Right lobe of liver (tissue), 4 donors: ENCODE measurements around the gene ISY1.

Experiments
- POLR2A ChIP-seq: fragments of 450-650 bp; IDR thresholded peaks from one replicate; pipeline ENCODE4 v1.6.1; 2017; ENCODE audit warnings: antibody characterized with exemption, mild to moderate bottlenecking
- TF ChIP-seq, protein P1 (sequence below), 4 donors: fragments of 200-600 bp in 3 of 4; fragments of 450-650 bp in 1 of 4; IDR thresholded peaks; one replicate each; pipeline versions ENCODE4 v1.5.1 to v1.8.0; 2016 to 2022; ENCODE audit warnings: antibody characterized with exemption in 4 of 4, mild to moderate bottlenecking in 2 of 4
- donor health status: DM: no; HTN: no; CAD: no.
- donor health status: DM: no; HTN: no; CAD: no.
- donor health status: DM: no; HTN: yes; CAD: no.

DNA sequence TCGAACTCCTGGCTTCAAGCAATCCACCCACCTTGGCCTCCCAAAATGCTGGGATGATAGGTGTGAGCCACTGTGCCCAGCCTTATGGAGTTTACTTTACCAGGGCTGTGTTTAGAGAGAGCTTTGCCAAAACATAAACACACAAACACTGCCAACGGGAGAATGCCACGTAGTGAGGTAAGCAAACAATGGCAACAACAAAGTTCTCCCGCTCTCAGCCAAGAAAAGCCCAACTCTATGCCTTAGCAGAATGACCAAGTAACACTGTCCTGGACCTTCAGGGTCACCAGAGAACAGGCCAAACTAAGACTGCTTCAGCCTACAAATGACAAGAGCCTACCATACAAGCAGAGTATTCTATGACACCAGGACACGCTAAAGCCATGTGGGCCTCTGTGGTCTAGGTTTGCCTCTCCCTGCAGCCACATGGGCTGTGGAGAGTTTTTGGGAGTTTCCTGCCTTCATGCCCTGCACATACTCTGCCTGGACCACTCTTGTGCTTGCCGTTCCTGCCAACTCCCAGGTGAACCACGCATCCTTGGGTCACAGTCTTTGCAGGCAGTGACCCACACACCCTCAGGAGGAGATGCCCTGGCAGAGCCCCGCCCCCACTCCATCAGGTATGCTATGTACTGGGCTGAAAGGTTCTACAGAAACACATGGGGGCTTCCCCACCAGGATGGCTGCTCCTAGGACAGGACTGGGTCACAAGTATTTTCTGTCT is 44.4 kb upstream of the ISY1 start:
- TF ChIP-seq, protein P1, sequence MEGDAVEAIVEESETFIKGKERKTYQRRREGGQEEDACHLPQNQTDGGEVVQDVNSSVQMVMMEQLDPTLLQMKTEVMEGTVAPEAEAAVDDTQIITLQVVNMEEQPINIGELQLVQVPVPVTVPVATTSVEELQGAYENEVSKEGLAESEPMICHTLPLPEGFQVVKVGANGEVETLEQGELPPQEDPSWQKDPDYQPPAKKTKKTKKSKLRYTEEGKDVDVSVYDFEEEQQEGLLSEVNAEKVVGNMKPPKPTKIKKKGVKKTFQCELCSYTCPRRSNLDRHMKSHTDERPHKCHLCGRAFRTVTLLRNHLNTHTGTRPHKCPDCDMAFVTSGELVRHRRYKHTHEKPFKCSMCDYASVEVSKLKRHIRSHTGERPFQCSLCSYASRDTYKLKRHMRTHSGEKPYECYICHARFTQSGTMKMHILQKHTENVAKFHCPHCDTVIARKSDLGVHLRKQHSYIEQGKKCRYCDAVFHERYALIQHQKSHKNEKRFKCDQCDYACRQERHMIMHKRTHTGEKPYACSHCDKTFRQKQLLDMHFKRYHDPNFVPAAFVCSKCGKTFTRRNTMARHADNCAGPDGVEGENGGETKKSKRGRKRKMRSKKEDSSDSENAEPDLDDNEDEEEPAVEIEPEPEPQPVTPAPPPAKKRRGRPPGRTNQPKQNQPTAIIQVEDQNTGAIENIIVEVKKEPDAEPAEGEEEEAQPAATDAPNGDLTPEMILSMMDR (IDR thresholded peaks at IDR 0.05) = no peak
- no peak for TF ChIP-seq POLR2A
